COR-L47 (cell line): ENCODE measurements around the gene KHSRP.

Experiments
- DNase-seq: peaks from one replicate; lab custom pipeline; 2025; lab: John Stamatoyannopoulos, UW

Gene KHSRP

GRCh38 chr19:6424195-6424938 is at the start of gene KHSRP:
TSS of gene KHSRP (minus strand) at chr19:6424811. CDS start at chr19:6424701, 110 bp downstream.
- no peak for DNase-seq

GRCh38 chr19:6473647-6474046 is 49.0 kb upstream of the KHSRP start:
- no peak for DNase-seq

GRCh38 chr19:6472713-6473112 is 48.1 kb upstream of the KHSRP start:
- no peak for DNase-seq

GRCh38 chr19:6471076-6471475 is 46.5 kb upstream of the KHSRP start:
- DNase-seq: no peak

- DNase-seq: no peak
Observed at GRCh38 chr19:6470173-6470572, 45.6 kb upstream of the KHSRP start.

GRCh38 chr19:6467384-6467783 is 42.8 kb upstream of the KHSRP start:
- no peak for DNase-seq

- DNase-seq: no peak
Observed at GRCh38 chr19:6466526-6467248, 42.1 kb upstream of the KHSRP start.

GRCh38 chr19:6465663-6466062 is 41.1 kb upstream of the KHSRP start:
- no peak for DNase-seq

- no peak for DNase-seq
Observed at GRCh38 chr19:6465006-6465405, 40.4 kb upstream of the KHSRP start.

GRCh38 chr19:6464070-6464873 is 39.7 kb upstream of the KHSRP start, which contains the start of gene CRB3:
TSS of gene CRB3 (plus strand) at chr19:6464271. CDS start at chr19:6464702, 431 bp downstream.
- DNase-seq: no peak

GRCh38 chr19:6460099-6460884 is 35.7 kb upstream of the KHSRP start:
- peak; percentile 98 for DNase-seq

GRCh38 chr19:6459262-6460098 is 34.9 kb upstream of the KHSRP start, which contains the start of gene SLC25A23:
TSS of gene SLC25A23 (minus strand) at chr19:6459792. CDS start at chr19:6459628, 164 bp downstream.
- peak; percentile 25 for DNase-seq

GRCh38 chr19:6458695-6459261 is 34.2 kb upstream of the KHSRP start:
- DNase-seq: no peak

GRCh38 chr19:6457958-6458694 is 33.5 kb upstream of the KHSRP start:
- DNase-seq: no peak

- DNase-seq: no peak
Observed at GRCh38 chr19:6455924-6456323, 31.3 kb upstream of the KHSRP start.

- no peak for DNase-seq
Observed at GRCh38 chr19:6453951-6454565, 29.4 kb upstream of the KHSRP start.

GRCh38 chr19:6452899-6453298 is 28.3 kb upstream of the KHSRP start:
- no peak for DNase-seq

GRCh38 chr19:6452223-6452614 is 27.6 kb upstream of the KHSRP start:
- no peak for DNase-seq

GRCh38 chr19:6451583-6452222 is 27.1 kb upstream of the KHSRP start:
- no peak for DNase-seq
